Natural killer cell treated with Interleukin-12 subunit alpha and Interleukin-12 subunit beta and Interleukin-15 and Interleukin-18, amount 100 ng/mL, for 72 hours (primary cell): Measurements from ENCODE around the gene AUTS2. TPM values are rescaled to one million over a fixed set of nuclear protein-coding genes. Genes with fewer than 3 reads are reported as not detected.

ENCODE experiments used
- ATAC-seq, 2 donors: fragments of 150-1000 bp; cut with Tn5 transposase in 1 of 2; sonication (Bioruptor Pico), chemical (Tn5 transposase) in 1 of 2; 2 replicates each; pipeline ENCODE4 v1.10.0; 2021
- DNase-seq: peaks from one replicate; pipeline ENCODE4 v3.0.0; 2022; ENCODE audit warnings: low spot score
- H3K27ac Mint-ChIP-seq, 2 donors: 1 replicate in 1 of 2; 2 replicates in 1 of 2; pipeline ENCODE4 v1.8.0; 2022; ENCODE audit warnings: mixed read lengths in 2 of 2, mild to moderate bottlenecking in 1 of 2, moderate library complexity in 1 of 2
- H3K27me3 Mint-ChIP-seq, 2 donors: 1 replicate in 1 of 2; 2 replicates in 1 of 2; pipeline ENCODE4 v1.8.0; 2022; ENCODE audit warnings: mixed read lengths in 2 of 2
- H3K36me3 Mint-ChIP-seq: one replicate; pipeline ENCODE4 v1.8.0; 2022; ENCODE audit warnings: mixed read lengths
- H3K4me1 Mint-ChIP-seq, 2 donors: 1 replicate in 1 of 2; 2 replicates in 1 of 2; pipeline ENCODE4 v1.8.0; 2022; ENCODE audit warnings: low read depth in 2 of 2, mixed read lengths in 2 of 2, mild to moderate bottlenecking in 1 of 2
- H3K4me3 Mint-ChIP-seq: one replicate; pipeline ENCODE4 v1.8.0; 2022; ENCODE audit warnings: mixed read lengths
- H3K9me3 Mint-ChIP-seq: 2 replicates; pipeline ENCODE4 v1.8.0; 2022; ENCODE audit warnings: mixed read lengths
- total RNA-seq, 2 donors: library from RNA; stranded (reverse); gene quantifications; one replicate each; pipeline ENCODE4 v1.2.3, GENCODE V29; 2022

AUTS2 gene
- total RNA-seq, 2 donors from 2014 or later, result 14.3 to 43.0 TPM

- no peaks in the 10 kb centered on the region for H3K36me3 Mint-ChIP-seq
- H3K27me3 Mint-ChIP-seq, result no peaks in the 10 kb centered on the region
- no peak overlapping the region for H3K27ac Mint-ChIP-seq
- H3K9me3 Mint-ChIP-seq, result no peaks in the 10 kb centered on the region
- H3K4me1 Mint-ChIP-seq, result no peaks in the 10 kb centered on the region
- DNase-seq, result no peak
- no peak overlapping the region for H3K4me3 Mint-ChIP-seq
- ATAC-seq, result no peak
Observed at GRCh38 chr7:70098905-70099672, 500.8 kb downstream of the AUTS2 start.

- no peak for ATAC-seq
- H3K27me3 Mint-ChIP-seq, result no peaks in the 10 kb centered on the region
- no peak for DNase-seq
- H3K36me3 Mint-ChIP-seq, result no peaks in the 10 kb centered on the region
- no peak overlapping the region for H3K27ac Mint-ChIP-seq
- no peaks in the 10 kb centered on the region for H3K9me3 Mint-ChIP-seq
- no peaks in the 10 kb centered on the region for H3K4me1 Mint-ChIP-seq
- H3K4me3 Mint-ChIP-seq, result no peak overlapping the region
Observed at GRCh38 chr7:70104243-70104642, 506.0 kb downstream of the AUTS2 start.

DNA sequence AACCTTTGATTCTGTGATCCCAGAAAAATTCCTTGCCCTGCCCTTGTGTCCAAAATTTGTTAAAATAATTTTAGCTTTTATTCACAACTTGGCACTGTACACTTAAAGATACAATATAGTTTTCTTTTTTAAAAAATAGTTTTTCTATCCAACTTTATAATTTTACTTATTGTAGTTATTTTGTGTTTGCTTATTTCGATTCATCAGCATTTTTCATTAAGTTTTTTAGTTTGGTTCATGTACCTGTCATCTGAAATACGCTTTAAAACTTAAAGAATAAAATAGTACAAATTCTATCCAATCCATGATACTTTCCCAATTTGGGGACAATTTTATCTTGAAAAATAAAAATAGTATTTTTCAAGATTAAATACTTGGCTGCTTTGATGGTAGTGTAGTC lies 514.8 kb downstream of the AUTS2 start:
- no peaks in the 10 kb centered on the region for H3K4me1 Mint-ChIP-seq
- H3K27ac Mint-ChIP-seq, result no peak overlapping the region
- no peak overlapping the region for H3K4me3 Mint-ChIP-seq
- no peaks in the 10 kb centered on the region for H3K36me3 Mint-ChIP-seq
- H3K27me3 Mint-ChIP-seq, result peaks cover 0 to 6% of the 10 kb centered on the region in 2 donors
- no peaks in the 10 kb centered on the region for H3K9me3 Mint-ChIP-seq
- DNase-seq (no peak), ATAC-seq (no peak)

DNA sequence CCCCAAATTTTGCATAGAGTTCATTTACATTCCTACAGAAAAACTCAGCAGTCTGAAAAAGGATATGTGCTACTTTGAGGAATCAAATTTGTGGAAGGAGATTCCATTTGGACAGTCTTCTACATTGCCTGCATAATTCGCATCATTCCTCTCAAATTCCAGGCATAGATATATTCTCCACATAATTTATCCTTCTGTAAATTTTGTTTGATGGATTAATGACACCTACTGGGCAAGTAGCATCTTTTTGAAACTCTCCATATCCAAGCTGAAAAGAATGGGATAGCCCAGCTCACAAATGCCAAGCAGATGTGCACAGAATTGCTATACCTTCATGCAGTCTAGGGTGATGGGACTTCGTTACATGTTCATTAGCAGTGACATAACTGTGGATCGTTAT lies 515.3 kb downstream of the AUTS2 start:
- no peaks in the 10 kb centered on the region for H3K9me3 Mint-ChIP-seq
- DNase-seq (no peak), ATAC-seq (no peak)
- H3K36me3 Mint-ChIP-seq, result no peaks in the 10 kb centered on the region
- peaks cover 0 to 6% of the 10 kb centered on the region in 2 donors for H3K27me3 Mint-ChIP-seq
- no peak overlapping the region for H3K27ac Mint-ChIP-seq
- no peak overlapping the region for H3K4me3 Mint-ChIP-seq
- H3K4me1 Mint-ChIP-seq, result no peaks in the 10 kb centered on the region

- Mint-ChIP-seq H3K36me3 (no peaks in the 10 kb centered on the region), H3K27ac (no peak overlapping the region), H3K4me1 (no peaks in the 10 kb centered on the region), H3K4me3 (no peak overlapping the region), H3K27me3 (peaks cover 0 to 6% of the 10 kb centered on the region in 2 donors), H3K9me3 (no peaks in the 10 kb centered on the region)
- ATAC-seq (no peak), DNase-seq (no peak)
Observed at GRCh38 chr7:70114806-70115205, 516.5 kb downstream of the AUTS2 start.

GRCh38 chr7:70116244-70116643 lies 518.0 kb downstream of the AUTS2 start:
- Mint-ChIP-seq H3K27me3 (peaks cover 0 to 6% of the 10 kb centered on the region in 2 donors), H3K27ac (no peak overlapping the region), H3K36me3 (peaks cover 5% of the 10 kb centered on the region), H3K4me1 (no peaks in the 10 kb centered on the region), H3K4me3 (no peak overlapping the region), H3K9me3 (peaks cover 3% of the 10 kb centered on the region)
- DNase-seq (no peak), ATAC-seq (no peak)

DNA sequence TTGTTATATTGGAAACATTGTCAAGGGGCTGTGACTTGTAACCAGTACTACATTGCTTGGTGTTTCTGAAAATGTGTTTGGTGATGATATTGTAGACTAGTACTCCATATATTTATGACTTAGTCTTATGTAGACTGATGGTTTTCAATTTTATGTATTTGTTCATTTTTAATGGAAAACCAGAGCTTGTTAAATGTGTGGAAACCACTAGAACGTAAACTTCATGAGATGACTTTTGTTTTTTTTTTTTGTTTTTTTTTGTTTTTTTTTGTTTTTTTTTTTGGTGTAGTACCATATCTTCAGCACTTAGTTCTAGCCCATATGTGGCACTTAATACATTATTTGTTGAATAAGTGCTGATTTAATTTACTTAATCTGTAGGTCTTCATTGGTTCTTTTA lies 518.6 kb downstream of the AUTS2 start:
- Mint-ChIP-seq H3K27me3 (peaks cover 0 to 6% of the 10 kb centered on the region in 2 donors), H3K4me3 (no peak overlapping the region), H3K9me3 (peaks cover 3% of the 10 kb centered on the region), H3K4me1 (no peaks in the 10 kb centered on the region), H3K36me3 (peaks cover 7% of the 10 kb centered on the region), H3K27ac (no peak overlapping the region)
- ATAC-seq, result no peak
- no peak for DNase-seq

- Mint-ChIP-seq H3K27me3 (no peaks in the 10 kb centered on the region), H3K36me3 (peaks cover 22% of the 10 kb centered on the region), H3K9me3 (peaks cover 6% of the 10 kb centered on the region), H3K4me3 (no peak overlapping the region), H3K4me1 (no peaks in the 10 kb centered on the region), H3K27ac (no peak overlapping the region)
- ATAC-seq (no peak), DNase-seq (no peak)
Observed at GRCh38 chr7:70120851-70121250, 522.6 kb downstream of the AUTS2 start.

- H3K4me1 Mint-ChIP-seq, result no peaks in the 10 kb centered on the region
- no peaks in the 10 kb centered on the region for H3K36me3 Mint-ChIP-seq
- DNase-seq (no peak), ATAC-seq (no peak)
- no peaks in the 10 kb centered on the region for H3K9me3 Mint-ChIP-seq
- no peak overlapping the region for H3K27ac Mint-ChIP-seq
- H3K4me3 Mint-ChIP-seq, result no peak overlapping the region
- H3K27me3 Mint-ChIP-seq, result peaks cover 0 to 5% of the 10 kb centered on the region in 2 donors
Observed at GRCh38 chr7:70131817-70132216, 533.5 kb downstream of the AUTS2 start.

GRCh38 chr7:70132226-70132851 lies 534.1 kb downstream of the AUTS2 start:
- no peak overlapping the region for H3K4me3 Mint-ChIP-seq
- DNase-seq (no peak), ATAC-seq (no peak)
- peaks cover 0 to 3% of the 10 kb centered on the region in 2 donors for H3K27me3 Mint-ChIP-seq
- no peaks in the 10 kb centered on the region for H3K4me1 Mint-ChIP-seq
- H3K9me3 Mint-ChIP-seq, result no peaks in the 10 kb centered on the region
- H3K27ac Mint-ChIP-seq, result no peak overlapping the region
- no peaks in the 10 kb centered on the region for H3K36me3 Mint-ChIP-seq

DNA sequence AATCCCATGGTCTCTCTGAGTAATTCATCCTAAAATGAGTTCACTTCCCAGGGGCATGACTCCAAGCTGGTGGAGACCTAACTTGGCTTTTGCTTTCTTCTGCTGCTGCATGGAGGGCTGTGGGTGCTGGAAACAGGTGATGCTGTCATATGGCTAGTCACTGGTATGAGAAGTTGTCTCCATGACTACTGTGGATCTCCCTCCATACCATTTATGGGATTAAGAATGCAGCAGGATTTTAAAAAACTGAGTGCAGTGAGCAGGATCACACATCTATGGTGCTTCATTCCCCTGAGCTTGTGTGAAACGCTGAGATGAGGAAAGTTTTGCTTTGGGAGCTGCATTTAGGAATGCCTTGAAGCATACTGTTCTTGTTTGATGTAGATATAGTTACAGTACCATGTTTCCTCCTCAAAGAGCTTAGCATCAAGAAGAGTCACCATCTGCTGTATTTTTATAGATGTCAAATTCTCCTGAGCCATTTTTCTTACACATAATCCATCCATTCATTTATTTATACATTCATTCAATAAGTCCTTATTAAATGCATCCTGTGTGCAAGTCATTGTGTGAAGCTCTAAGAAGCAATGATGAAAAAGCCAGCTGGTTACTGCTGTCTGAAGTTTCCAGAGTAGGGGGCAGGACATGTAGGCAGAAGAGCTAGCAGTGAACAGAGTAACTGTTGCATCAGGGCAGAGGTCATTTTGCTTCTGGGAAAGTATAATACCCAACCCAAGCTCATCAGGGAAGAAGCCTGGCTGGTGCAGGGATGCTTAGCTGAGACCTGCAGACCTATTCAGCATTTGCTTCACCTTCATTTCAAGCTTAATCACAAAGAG lies 534.8 kb downstream of the AUTS2 start:
- no peaks in the 10 kb centered on the region for H3K27me3 Mint-ChIP-seq
- DNase-seq, result no peak

DNA sequence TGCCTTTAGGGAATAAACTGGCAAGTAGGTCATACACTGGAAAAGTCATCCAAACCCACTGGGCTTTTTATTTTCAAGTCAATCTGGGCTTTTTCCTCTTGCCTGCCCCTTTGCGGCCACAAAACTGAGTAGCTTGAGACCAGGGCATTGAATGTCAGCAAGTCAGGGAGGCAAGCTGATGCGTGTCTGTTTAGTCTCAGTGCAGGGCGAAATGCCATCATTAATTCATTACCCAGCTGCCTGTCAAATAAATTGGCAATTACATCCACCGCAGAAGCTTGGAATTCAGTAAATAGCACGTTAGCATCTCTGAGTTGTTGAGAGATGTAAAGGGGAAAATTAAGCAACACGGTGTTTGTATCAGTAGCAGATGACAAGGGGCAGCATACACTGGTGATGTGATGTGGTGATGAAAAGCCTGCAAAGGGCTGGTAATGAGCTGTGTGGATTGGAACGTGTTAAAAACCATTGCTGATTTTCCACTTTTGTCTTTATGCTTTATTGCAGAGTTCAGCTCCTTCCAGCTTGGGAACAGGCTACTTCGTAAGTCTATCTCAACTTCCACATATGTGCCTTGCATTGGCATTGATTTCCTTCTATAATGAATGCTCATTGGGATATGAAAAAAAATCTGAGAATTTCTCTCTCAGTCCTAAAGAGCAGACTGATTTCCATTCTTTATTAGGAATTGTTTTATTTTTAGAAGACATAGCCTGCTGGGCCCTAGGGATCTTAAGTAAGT lies 535.9 kb downstream of the AUTS2 start:
- DNase-seq, result no peak
- Mint-ChIP-seq H3K27me3 (no peaks in the 10 kb centered on the region), H3K27ac (no peak overlapping the region), H3K4me1 (no peaks in the 10 kb centered on the region), H3K36me3 (no peaks in the 10 kb centered on the region), H3K4me3 (no peak overlapping the region), H3K9me3 (no peaks in the 10 kb centered on the region)
- no peak for ATAC-seq

More for the DNA sequence above, 534.8 kb downstream of the AUTS2 start:
- ATAC-seq, result no peak
- Mint-ChIP-seq H3K9me3 (no peaks in the 10 kb centered on the region), H3K4me3 (no peak overlapping the region), H3K4me1 (no peaks in the 10 kb centered on the region), H3K36me3 (no peaks in the 10 kb centered on the region), H3K27ac (no peak overlapping the region)

- ATAC-seq (no peak), DNase-seq (no peak)
- no peaks in the 10 kb centered on the region for H3K27me3 Mint-ChIP-seq
- H3K4me3 Mint-ChIP-seq, result no peak overlapping the region
- H3K36me3 Mint-ChIP-seq, result no peaks in the 10 kb centered on the region
- no peaks in the 10 kb centered on the region for H3K4me1 Mint-ChIP-seq
- H3K27ac Mint-ChIP-seq, result no peak overlapping the region
- H3K9me3 Mint-ChIP-seq, result no peaks in the 10 kb centered on the region
Observed at GRCh38 chr7:70135656-70136055, 537.4 kb downstream of the AUTS2 start.
